ENCODE measurements around the gene SOAT1. TPM values are rescaled to one million over a fixed set of nuclear protein-coding genes. Genes with fewer than 3 reads are reported as not detected.

The SOAT1 gene
- total RNA-seq, 1 experiment from 2014 or later: 7.5 TPM

DNA sequence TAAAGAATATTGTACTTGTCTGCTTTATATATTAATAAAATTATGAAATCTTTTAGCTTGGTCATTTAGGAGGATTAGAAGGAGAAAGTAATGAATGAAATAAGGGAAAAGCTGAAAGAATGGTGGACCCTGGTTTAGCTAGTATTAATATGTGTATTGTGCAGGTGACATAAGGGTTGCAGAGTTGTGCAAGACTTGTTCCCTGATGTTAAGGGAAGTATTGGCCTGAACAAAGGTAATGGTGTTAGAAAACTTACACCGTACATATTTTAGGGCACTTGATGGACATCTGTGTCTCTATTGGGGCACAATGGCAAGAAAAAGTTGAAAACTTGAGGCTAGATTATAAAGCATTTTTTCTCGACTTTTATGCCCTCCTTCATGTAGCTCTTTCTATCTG, 32.2 kb downstream of the SOAT1 start:
- no peak for TF ChIP-seq CTCF (conservative IDR thresholded peaks at IDR 0.05)
- Histone ChIP-seq H4K91ac (ENCODE audit: insufficient read length, low read depth, low read length) (no peak overlapping the region), H3K14ac (ENCODE audit: insufficient read depth, low read length) (no peak overlapping the region), H3K79me2 (ENCODE audit: insufficient read depth, low read length) (no peaks in the 10 kb centered on the region), H3K56ac (ENCODE audit: insufficient read length, low read depth, low read length) (no peak overlapping the region), H3K4me1 (ENCODE audit: insufficient read depth, low read length) (no peaks in the 10 kb centered on the region), H2BK20ac (ENCODE audit: low read depth, low read length, poor library complexity, severe bottlenecking) (no peak overlapping the region), H4K5ac (ENCODE audit: insufficient read length, low read depth, low read length) (no peak overlapping the region), H3K9me3 (ENCODE audit: control insufficient read depth, low read depth, low read length) (no peaks in the 10 kb centered on the region), H4K8ac (replicated peaks; ENCODE audit: insufficient read length, low read depth, low read length) (no peak overlapping the region), H3T11ph (ENCODE audit: low read length) (no peak overlapping the region), H2BK12ac (ENCODE audit: insufficient read length, low read depth, low read length) (no peak overlapping the region), H3K18ac (ENCODE audit: insufficient read length, low read depth, low read length) (no peak overlapping the region), H3K23me2 (ENCODE audit: insufficient read length, low read depth, low read length, poor library complexity, severe bottlenecking) (no peaks in the 10 kb centered on the region), H2BK120ac (ENCODE audit: low read depth, low read length, poor library complexity, severe bottlenecking) (no peak overlapping the region), H3K27ac (ENCODE audit: insufficient read length, low read depth, low read length) (no peak overlapping the region), H3K4ac (ENCODE audit: low read depth, low read length) (no peak overlapping the region), H2AFZ (ENCODE audit: low read length) (no peak overlapping the region), H2AK5ac (ENCODE audit: insufficient read length, low read length) (no peak overlapping the region), H4K20me1 (ENCODE audit: control insufficient read depth, insufficient read depth, insufficient read length) (no peaks in the 10 kb centered on the region), H3K9ac (ENCODE audit: extremely low read depth, insufficient read length, low read length) (no peak overlapping the region), H3K27me3 (ENCODE audit: insufficient read depth, low read length) (no peaks in the 10 kb centered on the region), H3K79me1 (ENCODE audit: insufficient read depth, low read depth, low read length, poor library complexity, severe bottlenecking) (no peaks in the 10 kb centered on the region), H3K23ac (ENCODE audit: insufficient read length, low read depth, low read length) (no peak overlapping the region), H3K4me2 (ENCODE audit: insufficient read depth, insufficient read length, low read length) (no peak overlapping the region), H2BK15ac (ENCODE audit: low read depth, low read length) (no peak overlapping the region), H2BK5ac (ENCODE audit: insufficient read length, low read length) (no peak overlapping the region)
- no peak for DNase-seq
- H3K27me3 Mint-ChIP-seq (ENCODE audit: low read depth): no peaks in the 10 kb centered on the region
- H3K9me3 Mint-ChIP-seq: peaks cover 4 to 6% of the 10 kb centered on the region in 2 experiments; a peak in 3 of 5 replicates
- no peak overlapping the region for H3K4me3 Mint-ChIP-seq
- WGBS (ENCODE audit: extremely low coverage, insufficient read length, low lambda C conversion rate): no CpG with 5 or more reads among the region's 2 CpGs
- peaks cover 5 to 8% (median 6%) of the 10 kb centered on the region in 3 experiments; a peak in 5 of 7 replicates for H3K36me3 Mint-ChIP-seq (ENCODE audit: insufficient read depth in 1 of 3, low read depth in 3 of 3)
- no peak overlapping the region for H3K27ac Mint-ChIP-seq
- 0 out of 4 replicates have a peak, but pooled peaks cover 0 to 3% of the 10 kb centered on the region in 2 experiments for H3K4me1 Mint-ChIP-seq

Data from H9 (cell line).